IMR-90 (cell line): ENCODE results near the gene C10orf67. TPM values are rescaled to one million over a fixed set of nuclear protein-coding genes. Genes with fewer than 3 reads are reported as not detected.
A peak's percentile ranks its signal among the peaks of the same experiment; 100 is the strongest.

Source experiments
- ATAC-seq: fragments of 200-7000 bp; cut with Tn5 transposase; 2 replicates; pipeline ENCODE4 v1.9.1; 2020; ENCODE audit warnings: low read depth, mild to moderate bottlenecking, moderate library complexity
- BruUV-seq: library from RNA; stranded (reverse); fragments of 400-500 nt; replicated peaks from 2 replicates; lab custom pipeline; 2021; lab: Mats Ljungman, UMichigan
- CTCF ChIA-PET: fragments of 300-600 bp; formaldehyde crosslinking; extraction: SDS; loops from one replicate; lab custom pipeline; 2021; ENCODE audit warnings: antibody characterized with exemption; lab: Yijun Ruan, JAX
- POLR2A ChIA-PET: fragments of 300-600 bp; sonication (Branson Sonifier 250); formaldehyde crosslinking; loops from one replicate; lab custom pipeline; 2022; ENCODE audit warnings: antibody characterized with exemption; ENCODE audit not compliant: unreplicated experiment; lab: Charles Lee
- DNase-seq: peaks from one replicate; pipeline ENCODE4 v3.0.0; 2013
- H2AFZ ChIP-seq: replicated peaks from 2 replicates; pipeline ENCODE3; 2013; ENCODE audit warnings: low read length, mild to moderate bottlenecking; ENCODE audit not compliant: poor library complexity
- H2AK5ac ChIP-seq: 2 replicates; pipeline ENCODE4 v1.6.1; 2013; ENCODE audit warnings: low read depth, low read length, inconsistent platforms
- H2AK9ac ChIP-seq: replicated peaks from 2 replicates; pipeline ENCODE3; 2013; ENCODE audit warnings: mild to moderate bottlenecking, low read depth, low read length, moderate library complexity; ENCODE audit not compliant: poor library complexity
- H2BK120ac ChIP-seq: 2 replicates; pipeline ENCODE4 v1.6.1; 2013; ENCODE audit warnings: low read depth, low read length, inconsistent platforms
- H2BK15ac ChIP-seq: 3 replicates; pipeline ENCODE4 v1.6.1; 2013; ENCODE audit warnings: low read depth, low read length, inconsistent platforms
- H2BK20ac ChIP-seq: 2 replicates; pipeline ENCODE4 v1.6.1; 2013; ENCODE audit warnings: low read depth, mild to moderate bottlenecking, inconsistent platforms, low read length, moderate library complexity
- H2BK5ac ChIP-seq: 2 replicates; pipeline ENCODE4 v1.6.1; 2013; ENCODE audit warnings: mild to moderate bottlenecking, low read depth, low read length, inconsistent platforms; ENCODE audit not compliant: poor library complexity, severe bottlenecking
- H3K14ac ChIP-seq: replicated peaks from 2 replicates; pipeline ENCODE4 v1.6.1; 2013; ENCODE audit warnings: low read depth, low read length, inconsistent platforms
- H3K18ac ChIP-seq: 2 replicates; pipeline ENCODE4 v1.6.1; 2013; ENCODE audit warnings: low read depth, low read length, control low read depth
- H3K23ac ChIP-seq: 2 replicates; pipeline ENCODE4 v1.6.1; 2013; ENCODE audit warnings: low read depth, low read length, inconsistent platforms
- H3K27ac ChIP-seq: 2 replicates; pipeline ENCODE4 v1.5.1; 2013; ENCODE audit warnings: mild to moderate bottlenecking, control low read depth, low read length; ENCODE audit not compliant: insufficient read depth
- H3K27me3 ChIP-seq: 2 replicates; pipeline ENCODE4 v1.6.1; 2013; ENCODE audit warnings: low read length; ENCODE audit not compliant: control insufficient read depth, insufficient read depth
- H3K36me3 ChIP-seq: 2 replicates; pipeline ENCODE4 v1.6.1; 2013; ENCODE audit warnings: low read length, mixed read lengths; ENCODE audit not compliant: control insufficient read depth, insufficient read depth
- H3K4ac ChIP-seq: 2 replicates; pipeline ENCODE4 v1.6.1; 2013; ENCODE audit warnings: low read depth, low read length, inconsistent platforms
- H3K4me1 ChIP-seq: 2 replicates; pipeline ENCODE4 v1.6.1; 2013; ENCODE audit warnings: low read length, mixed read lengths; ENCODE audit not compliant: control insufficient read depth, insufficient read depth
- H3K4me2 ChIP-seq: 2 replicates; pipeline ENCODE4 v1.6.1; 2013; ENCODE audit warnings: low read depth, mild to moderate bottlenecking, control low read depth, low read length, moderate library complexity
- H3K4me3 ChIP-seq: 2 replicates; pipeline ENCODE4 v1.5.1; 2013; ENCODE audit warnings: low read depth, mild to moderate bottlenecking, control low read depth, low read length, moderate library complexity; ENCODE audit not compliant: insufficient read depth
- H3K56ac ChIP-seq: 2 replicates; pipeline ENCODE4 v1.6.1; 2013; ENCODE audit warnings: low read length, inconsistent platforms; ENCODE audit not compliant: insufficient read depth; ENCODE audit errors: extremely low read depth
- H3K79me1 ChIP-seq, 2 experiments: 2 replicates each; pipeline ENCODE4 v1.6.1; 2013; ENCODE audit warnings: low read length in 2 of 2, inconsistent platforms in 1 of 2, low read depth in 1 of 2
- H3K9ac ChIP-seq: 2 replicates; pipeline ENCODE4 v1.6.1; 2013; ENCODE audit warnings: low read depth, low read length, control low read depth
- H3K9me1 ChIP-seq: 2 replicates; pipeline ENCODE4 v1.6.1; 2013; ENCODE audit warnings: low read length, inconsistent platforms; ENCODE audit not compliant: insufficient read depth
- H3K9me3 ChIP-seq: 2 replicates; pipeline ENCODE4 v1.6.1; 2013; ENCODE audit warnings: low read length; ENCODE audit not compliant: control insufficient read depth, insufficient read depth
- H4K20me1 ChIP-seq: 2 replicates; pipeline ENCODE4 v1.6.1; 2013; ENCODE audit warnings: low read length, inconsistent platforms; ENCODE audit not compliant: insufficient read depth
- H4K5ac ChIP-seq: 2 replicates; pipeline ENCODE4 v1.6.1; 2013; ENCODE audit warnings: mild to moderate bottlenecking, low read depth, low read length, control low read depth
- H4K8ac ChIP-seq, 2 experiments: 2 replicates each; pipeline ENCODE4 v1.6.1; 2013; ENCODE audit warnings: low read depth in 2 of 2, low read length in 2 of 2, control low read depth in 1 of 2, inconsistent platforms in 1 of 2
- H4K91ac ChIP-seq: 2 replicates; pipeline ENCODE4 v1.6.1; 2013; ENCODE audit warnings: low read depth, low read length, inconsistent platforms; ENCODE audit not compliant: insufficient read depth
- BHLHE40 ChIP-seq: fragments of 150-350 bp; IDR thresholded peaks from 2 replicates; pipeline ENCODE4 v1.6.1; 2016; ENCODE audit warnings: mild to moderate bottlenecking, low read depth, low read length
- CEBPB ChIP-seq: IDR thresholded peaks from 2 replicates; pipeline ENCODE4 v1.6.1; 2012; ENCODE audit warnings: low read depth, low read length, improper control_type of control experiment
- CHD1 ChIP-seq: IDR thresholded peaks from 2 replicates; pipeline ENCODE4 v1.6.1; 2012; ENCODE audit warnings: low read depth, low read length, improper control_type of control experiment
- ELK1 ChIP-seq: fragments of 150-350 bp; IDR thresholded peaks from 2 replicates; pipeline ENCODE4 v1.6.1; 2016; ENCODE audit warnings: low read depth, mild to moderate bottlenecking, low read length, moderate library complexity, borderline replicate concordance
- FOS ChIP-seq: fragments of 150-350 bp; IDR thresholded peaks from 2 replicates; pipeline ENCODE4 v1.6.1; 2016; ENCODE audit warnings: low read depth, low read length
- MAFK ChIP-seq: IDR thresholded peaks from 2 replicates; pipeline ENCODE4 v1.6.1; 2012; ENCODE audit warnings: low read depth, low read length, improper control_type of control experiment
- MAZ ChIP-seq: IDR thresholded peaks from 2 replicates; pipeline ENCODE4 v1.6.1; 2012; ENCODE audit warnings: low read depth, mild to moderate bottlenecking, low read length, improper control_type of control experiment, moderate library complexity, borderline replicate concordance
- MXI1 ChIP-seq: IDR thresholded peaks from 2 replicates; pipeline ENCODE4 v1.6.1; 2012; ENCODE audit warnings: low read depth, mild to moderate bottlenecking, low read length, moderate library complexity, borderline replicate concordance
- NFE2L2 ChIP-seq: fragments of 150-350 bp; IDR thresholded peaks from 2 replicates; pipeline ENCODE4 v1.6.1; 2016; ENCODE audit warnings: low read depth, mild to moderate bottlenecking, low read length
- POLR2A ChIP-seq: IDR thresholded peaks from 2 replicates; pipeline ENCODE4 v1.6.1; 2012; ENCODE audit warnings: mild to moderate bottlenecking, low read depth, low read length
- RAD21 ChIP-seq: IDR thresholded peaks from 2 replicates; pipeline ENCODE4 v1.6.1; 2012; ENCODE audit warnings: low read length, improper control_type of control experiment
- RCOR1 ChIP-seq: IDR thresholded peaks from 2 replicates; pipeline ENCODE4 v1.6.1; 2012; ENCODE audit warnings: mild to moderate bottlenecking, low read length, improper control_type of control experiment; ENCODE audit not compliant: insufficient replicate concordance
- RFX5 ChIP-seq: IDR thresholded peaks from 2 replicates; pipeline ENCODE4 v1.8.0; 2012; ENCODE audit warnings: low read depth, mild to moderate bottlenecking, low read length, moderate library complexity
- SMC3 ChIP-seq: fragments of 150-350 bp; IDR thresholded peaks from 2 replicates; pipeline ENCODE4 v1.6.1; 2016; ENCODE audit warnings: low read depth, mild to moderate bottlenecking, antibody characterized with exemption, low read length, moderate library complexity
- USF2 ChIP-seq: fragments of 150-350 bp; IDR thresholded peaks from 2 replicates; pipeline ENCODE4 v1.6.1; 2017; ENCODE audit warnings: mild to moderate bottlenecking, antibody characterized with exemption, low read length, low read depth
- WGBS, 2 experiments: methylation state at CpG; one replicate each; pipeline versions ENCODE4 v1.1.5 to v1.1.7; 2013; ENCODE audit warnings: missing lambda C conversion rate in 2 of 2; ENCODE audit not compliant: insufficient read length in 1 of 2; ENCODE audit errors: extremely low coverage in 2 of 2; 5-methylcytosine and 5-hydroxymethylcytosine counted together
- dilution Hi-C: fragments of 300-500 bp; cut with HindIII; formaldehyde crosslinking; loops from one replicate; pipeline ENCODE4 v1.14.3; 2018; ENCODE audit warnings: low sequenced_read_pairs; ENCODE audit not compliant: unreplicated experiment
- in situ Hi-C: fragments of 300-500 bp; cut with MboI; formaldehyde crosslinking; loops from 3 replicates; pipeline ENCODE4 v1.14.3; 2019; ENCODE audit warnings: low sequenced_read_pairs, inconsistent platforms, mixed read lengths
- intact Hi-C: fragments of 100-400 bp; cut with micrococcal nuclease; formaldehyde crosslinking; loops from 2 replicates; pipeline ENCODE4 v1.10.0; 2022
- polyA plus RNA-seq, 3 experiments: library from polyadenylated mRNA; depleted of rRNA; stranded (reverse); fragments of >200 nt; gene quantifications; 2 replicates each; pipeline ENCODE4 v1.2.3, GENCODE V29; 2012; ENCODE audit warnings: low replicate concordance in 1 of 3
- total RNA-seq: library from RNA; depleted of rRNA; stranded (reverse); fragments of >200 nt; gene quantifications from 2 replicates; pipeline ENCODE4 v1.2.3, GENCODE V29; 2012
- TF ChIP-seq, protein P1 (sequence below): conservative IDR thresholded peaks from 2 replicates; pipeline ENCODE4 v1.5.1; 2012; ENCODE audit warnings: mild to moderate bottlenecking, low read depth, low read length, improper control_type of control experiment

Gene C10orf67
- total and polyA plus RNA-seq, 2 of the 4 experiments (the other 2 are of a cell fraction) = 0.15 to 0.18 TPM

DNA sequence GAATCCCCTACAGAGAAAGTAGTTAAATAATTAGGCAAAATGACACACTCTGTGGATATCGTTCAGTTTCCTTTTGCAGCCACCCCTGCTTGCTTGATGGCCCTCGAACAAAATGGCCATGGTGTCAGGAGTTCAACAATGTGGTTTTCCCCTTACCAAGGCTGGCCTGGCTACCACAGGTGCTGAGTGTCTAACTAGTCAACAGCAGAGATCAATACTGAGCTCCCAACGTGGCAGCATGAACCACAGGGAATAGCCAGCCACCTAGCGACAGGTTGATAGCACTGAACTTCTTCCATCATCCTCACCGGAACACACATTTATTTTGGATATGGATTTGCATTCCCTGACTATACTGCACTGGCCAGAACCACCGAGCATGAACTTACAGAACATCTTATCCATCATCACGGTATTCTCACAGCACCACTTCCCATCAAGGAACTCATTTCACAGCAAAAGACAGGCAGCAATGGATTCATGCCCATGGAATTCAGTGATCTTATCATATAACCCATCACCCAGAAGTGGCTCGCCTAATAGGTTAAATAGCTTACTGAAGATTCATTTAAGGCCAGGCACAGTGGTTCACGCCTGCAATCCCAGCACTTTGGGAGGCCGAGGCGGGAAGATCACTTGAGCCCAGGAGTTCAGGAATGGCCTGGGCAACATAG, 6.3 kb downstream of the C10orf67 start:
- Histone ChIP-seq H4K5ac (no peak overlapping the region), H3K4ac (no peak overlapping the region), H3K9ac (no peak overlapping the region), H2BK20ac (no peak overlapping the region), H3K56ac (no peak overlapping the region), H4K20me1 (no peaks in the 10 kb centered on the region), H2AFZ (peak overlapping the region; percentile 34), H2AK5ac (no peak overlapping the region), H2BK15ac (no peak overlapping the region; the same call in 1 of the 3 replicates), H3K18ac (no peak overlapping the region; the same call in 1 of the 2 replicates), H2BK5ac (no peak overlapping the region), H4K91ac (no peak overlapping the region), H2AK9ac (no peak overlapping the region), H3K27ac (no peak overlapping the region), H3K9me1 (no peaks in the 10 kb centered on the region), H3K4me3 (no peak overlapping the region), H3K4me1 (peaks cover 4% of the 10 kb centered on the region; the same call in 1 of the 2 replicates), H3K36me3 (no peaks in the 10 kb centered on the region), H2BK120ac (no peak overlapping the region), H3K4me2 (no peak overlapping the region), H3K27me3 (no peaks in the 10 kb centered on the region), H3K14ac (no peak overlapping the region), H4K8ac (no peak overlapping the region), H3K23ac (no peak overlapping the region), H3K9me3 (no peaks in the 10 kb centered on the region), H3K79me1 (no peaks in the 10 kb centered on the region)
- in situ Hi-C loops = no loop called here
- ChIA-PET POLR2A (no interaction called here), CTCF (no interaction called here)
- no TSS peak for BruUV-seq
- TF ChIP-seq, protein P1, sequence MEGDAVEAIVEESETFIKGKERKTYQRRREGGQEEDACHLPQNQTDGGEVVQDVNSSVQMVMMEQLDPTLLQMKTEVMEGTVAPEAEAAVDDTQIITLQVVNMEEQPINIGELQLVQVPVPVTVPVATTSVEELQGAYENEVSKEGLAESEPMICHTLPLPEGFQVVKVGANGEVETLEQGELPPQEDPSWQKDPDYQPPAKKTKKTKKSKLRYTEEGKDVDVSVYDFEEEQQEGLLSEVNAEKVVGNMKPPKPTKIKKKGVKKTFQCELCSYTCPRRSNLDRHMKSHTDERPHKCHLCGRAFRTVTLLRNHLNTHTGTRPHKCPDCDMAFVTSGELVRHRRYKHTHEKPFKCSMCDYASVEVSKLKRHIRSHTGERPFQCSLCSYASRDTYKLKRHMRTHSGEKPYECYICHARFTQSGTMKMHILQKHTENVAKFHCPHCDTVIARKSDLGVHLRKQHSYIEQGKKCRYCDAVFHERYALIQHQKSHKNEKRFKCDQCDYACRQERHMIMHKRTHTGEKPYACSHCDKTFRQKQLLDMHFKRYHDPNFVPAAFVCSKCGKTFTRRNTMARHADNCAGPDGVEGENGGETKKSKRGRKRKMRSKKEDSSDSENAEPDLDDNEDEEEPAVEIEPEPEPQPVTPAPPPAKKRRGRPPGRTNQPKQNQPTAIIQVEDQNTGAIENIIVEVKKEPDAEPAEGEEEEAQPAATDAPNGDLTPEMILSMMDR = no peak
- TF ChIP-seq SMC3 (no peak), NFE2L2 (no peak), POLR2A (no peak), MXI1 (no peak), USF2 (no peak), CEBPB (no peak), BHLHE40 (no peak), ELK1 (no peak), FOS (no peak), MAZ (no peak), MAFK (no peak), RCOR1 (no peak), RFX5 (no peak), RAD21 (no peak), CHD1 (no peak)
- dilution Hi-C loops = no loop called here
- peak; percentile 67 for DNase-seq
- intact Hi-C loops = no loop called here
- 75% methylated on average over 1 of the region's 11 CpGs; no CpG with 5 or more reads in 1 of the 2 experiments for WGBS, 2 experiments
- ATAC-seq = peak; percentile 51
